Left ventricle myocardium inferior (tissue), 1 donor: ENCODE data around the gene LDLRAD4. TPM values are rescaled to one million over a fixed set of nuclear protein-coding genes. Genes with fewer than 3 reads are reported as not detected.

Source experiments
- DNase-seq: peaks from one replicate; pipeline ENCODE4 v3.0.0-alpha.2; 2020
- H3K27ac ChIP-seq: fragments of 200-600 bp; replicated peaks from 2 replicates; pipeline ENCODE4 v1.8.0; 2021
- H3K27me3 ChIP-seq: fragments of 200-600 bp; 2 replicates; pipeline ENCODE4 v1.8.0; 2021; ENCODE audit warnings: low read depth
- H3K36me3 ChIP-seq: fragments of 200-600 bp; 2 replicates; pipeline ENCODE4 v1.8.0; 2021
- H3K4me1 ChIP-seq: fragments of 200-600 bp; 2 replicates; pipeline ENCODE4 v1.8.0; 2021
- H3K4me3 ChIP-seq: fragments of 200-600 bp; 2 replicates; pipeline ENCODE4 v1.8.0; 2021; ENCODE audit warnings: mild to moderate bottlenecking, moderate library complexity
- H3K9me3 ChIP-seq: fragments of 200-600 bp; replicated peaks from 2 replicates; pipeline ENCODE4 v1.8.0; 2021
- intact Hi-C: fragments of 100-400 bp; cut with micrococcal nuclease; formaldehyde crosslinking; loops from one replicate; pipeline ENCODE4 v1.11.0; 2022
- total RNA-seq: library from RNA; stranded (reverse); fragmentation: NEBNext Ultra II Directional; extraction: Animal tissue kit (Norgen Biotek cat#: 25700); gene quantifications from one replicate; pipeline ENCODE4 v1.2.1, GENCODE V29; 2021
- TF ChIP-seq, protein P1 (sequence below): fragments of 200-600 bp; IDR thresholded peaks from 2 replicates; pipeline ENCODE4 v1.8.0; 2021; ENCODE audit warnings: antibody characterized with exemption, mild to moderate bottlenecking, borderline replicate concordance
- donor health status: DM: no; HTN: yes; CAD: no; lungs with severe emphysema.

LDLRAD4 gene
- total RNA-seq, 1 donor from 2014 or later: 43.3 TPM

DNA sequence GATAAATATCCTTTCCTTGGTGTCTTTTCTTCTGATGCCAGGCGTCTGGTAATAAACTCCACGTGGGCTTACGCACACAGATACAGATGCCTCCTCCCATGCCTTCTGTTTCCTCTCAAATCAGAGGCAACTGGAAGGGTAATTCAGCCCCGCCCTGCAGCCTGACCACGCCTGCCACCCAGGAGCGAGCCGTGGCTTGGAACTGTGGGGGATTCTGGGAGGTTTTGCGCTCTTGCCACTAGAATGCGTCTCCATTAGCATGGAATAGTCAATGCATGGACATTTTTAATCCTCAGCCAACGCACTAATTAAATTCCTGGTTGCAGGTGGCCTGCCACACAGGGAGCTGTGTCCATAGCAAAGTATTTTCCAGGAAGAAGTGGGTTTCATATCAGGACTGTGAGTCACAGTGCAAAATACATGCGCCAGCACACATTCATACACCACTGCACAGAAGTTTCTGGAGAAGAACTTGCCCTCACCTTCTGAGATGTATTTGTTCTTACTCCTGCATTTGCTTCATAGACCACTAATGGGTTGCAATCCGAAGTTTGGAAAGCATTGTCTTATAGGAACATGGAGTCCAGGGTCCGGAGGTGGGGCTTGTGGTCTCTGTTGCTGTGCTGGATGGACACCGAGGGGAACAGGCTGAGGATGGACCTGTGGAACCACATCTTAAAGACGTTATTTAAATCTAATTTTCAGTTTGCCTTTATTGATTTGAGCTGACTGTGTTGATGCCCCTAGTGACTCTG lies 151.4 kb downstream of the LDLRAD4 start:
- Histone ChIP-seq H3K27me3 (no peaks in the 10 kb centered on the region), H3K4me1 (peaks cover 13% of the 10 kb centered on the region), H3K36me3 (no peaks in the 10 kb centered on the region), H3K9me3 (no peaks in the 10 kb centered on the region), H3K4me3 (no peak overlapping the region), H3K27ac (no peak overlapping the region)
- TF ChIP-seq, protein P1, sequence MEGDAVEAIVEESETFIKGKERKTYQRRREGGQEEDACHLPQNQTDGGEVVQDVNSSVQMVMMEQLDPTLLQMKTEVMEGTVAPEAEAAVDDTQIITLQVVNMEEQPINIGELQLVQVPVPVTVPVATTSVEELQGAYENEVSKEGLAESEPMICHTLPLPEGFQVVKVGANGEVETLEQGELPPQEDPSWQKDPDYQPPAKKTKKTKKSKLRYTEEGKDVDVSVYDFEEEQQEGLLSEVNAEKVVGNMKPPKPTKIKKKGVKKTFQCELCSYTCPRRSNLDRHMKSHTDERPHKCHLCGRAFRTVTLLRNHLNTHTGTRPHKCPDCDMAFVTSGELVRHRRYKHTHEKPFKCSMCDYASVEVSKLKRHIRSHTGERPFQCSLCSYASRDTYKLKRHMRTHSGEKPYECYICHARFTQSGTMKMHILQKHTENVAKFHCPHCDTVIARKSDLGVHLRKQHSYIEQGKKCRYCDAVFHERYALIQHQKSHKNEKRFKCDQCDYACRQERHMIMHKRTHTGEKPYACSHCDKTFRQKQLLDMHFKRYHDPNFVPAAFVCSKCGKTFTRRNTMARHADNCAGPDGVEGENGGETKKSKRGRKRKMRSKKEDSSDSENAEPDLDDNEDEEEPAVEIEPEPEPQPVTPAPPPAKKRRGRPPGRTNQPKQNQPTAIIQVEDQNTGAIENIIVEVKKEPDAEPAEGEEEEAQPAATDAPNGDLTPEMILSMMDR: no peak
- intact Hi-C loops: no loop called here
- no peak for DNase-seq

DNA sequence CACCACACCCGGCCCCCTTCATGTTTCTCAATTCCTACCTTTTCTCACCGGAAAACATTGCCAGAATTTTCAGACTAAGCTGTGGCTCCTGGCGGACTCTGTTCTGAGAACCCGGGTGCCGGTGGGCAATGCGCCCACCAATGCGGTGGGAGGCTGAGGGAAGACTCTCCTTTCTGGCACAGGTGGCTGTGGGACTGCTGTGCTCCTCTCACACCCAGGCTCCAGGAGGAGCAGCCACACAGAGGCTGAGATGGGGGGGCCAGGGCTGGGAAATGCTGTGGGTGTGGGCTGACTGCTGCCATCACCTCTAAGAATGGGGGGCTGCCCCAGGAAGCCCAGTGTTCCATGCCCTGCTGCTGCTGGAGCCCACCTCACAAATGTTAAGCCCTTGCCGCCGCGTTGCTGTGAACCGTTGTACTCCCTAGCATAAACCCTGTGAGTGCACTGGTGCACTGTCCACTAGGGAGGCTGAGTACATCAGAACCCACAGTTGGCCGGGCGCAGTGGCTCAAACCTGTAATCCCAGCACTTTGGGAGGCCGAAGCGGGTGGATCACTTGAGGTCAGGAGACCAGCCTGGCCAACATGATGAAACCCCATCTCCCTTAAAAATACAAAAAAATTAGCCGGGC lies 152.6 kb downstream of the LDLRAD4 start:
- peaks cover 23% of the 10 kb centered on the region for H3K4me1 ChIP-seq

DNA sequence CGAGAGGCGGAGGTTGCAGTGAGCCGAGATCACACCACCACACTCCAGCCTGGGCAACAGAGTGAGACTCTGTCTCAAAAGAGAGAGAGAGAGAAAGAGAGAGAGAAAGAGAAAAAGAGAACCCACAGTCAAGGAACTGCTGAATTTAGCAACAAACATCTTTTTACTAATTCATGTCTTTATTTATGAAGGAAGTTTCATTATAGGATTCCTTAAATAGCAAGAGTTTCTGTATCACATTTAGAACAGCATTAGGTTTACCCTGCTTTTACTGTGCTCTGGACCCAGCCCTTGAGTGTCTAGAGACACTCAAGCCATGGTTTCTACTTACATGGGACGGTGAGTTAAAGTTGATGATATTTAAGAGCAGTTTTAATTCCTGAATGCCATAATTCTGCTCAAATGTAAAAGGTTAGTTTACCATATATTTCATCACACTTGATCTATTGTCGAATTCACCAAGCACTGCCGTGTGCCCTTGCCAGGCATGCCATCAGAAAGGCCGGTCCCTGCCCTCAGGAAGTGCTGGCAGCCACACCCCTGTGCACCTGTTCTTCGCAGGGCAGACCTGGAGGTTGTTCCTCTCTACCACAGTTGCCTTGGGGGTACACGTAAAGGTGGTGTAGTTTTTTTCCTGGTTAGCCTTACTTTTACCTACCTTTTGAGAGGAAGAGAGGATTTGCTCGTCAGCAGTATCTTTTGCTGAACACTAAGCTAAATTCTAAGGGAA lies 153.3 kb downstream of the LDLRAD4 start:
- H3K9me3 ChIP-seq: no peaks in the 10 kb centered on the region
- no peak for DNase-seq
- H3K27ac ChIP-seq: no peak overlapping the region
- H3K36me3 ChIP-seq: no peaks in the 10 kb centered on the region
- TF ChIP-seq, protein P1: no peak
- H3K27me3 ChIP-seq: no peaks in the 10 kb centered on the region
- H3K4me3 ChIP-seq: no peak overlapping the region
- H3K4me1 ChIP-seq: peaks cover 28% of the 10 kb centered on the region
- intact Hi-C loops: no loop called here

More for the DNA sequence above, 152.6 kb downstream of the LDLRAD4 start:
- TF ChIP-seq, protein P1: no peak
- H3K27me3 ChIP-seq: no peaks in the 10 kb centered on the region
- no peak for DNase-seq
- no peaks in the 10 kb centered on the region for H3K36me3 ChIP-seq
- intact Hi-C loops: no loop called here
- H3K9me3 ChIP-seq: no peaks in the 10 kb centered on the region
- no peak overlapping the region for H3K4me3 ChIP-seq
- no peak overlapping the region for H3K27ac ChIP-seq

DNA sequence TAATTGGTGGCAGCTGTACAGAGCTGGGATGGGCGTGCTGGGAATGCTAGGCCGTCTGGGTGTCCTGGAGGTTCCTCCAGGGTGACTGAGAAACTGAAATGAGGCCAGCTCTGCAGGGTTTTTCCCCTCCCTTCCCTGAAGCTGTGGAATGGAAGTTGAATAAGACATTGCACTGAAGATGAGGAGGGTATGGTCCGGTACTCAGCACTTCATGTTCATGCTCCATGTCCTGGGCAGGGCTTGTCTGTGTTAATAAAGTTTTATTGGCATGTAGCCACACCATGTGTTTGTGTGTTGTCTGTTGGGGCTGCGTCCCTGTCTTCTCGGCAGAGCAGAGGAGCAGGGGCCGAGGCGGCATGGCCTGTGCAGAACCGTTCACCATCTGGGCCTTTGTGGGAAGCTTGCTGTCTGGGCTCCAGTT lies 154.0 kb downstream of the LDLRAD4 start:
- H3K4me1 ChIP-seq: peaks cover 34% of the 10 kb centered on the region
- H3K4me3 ChIP-seq: no peak overlapping the region
- H3K27ac ChIP-seq: no peak overlapping the region
- no peaks in the 10 kb centered on the region for H3K27me3 ChIP-seq
- intact Hi-C loops: no loop called here
- no peak for DNase-seq
- H3K36me3 ChIP-seq: no peaks in the 10 kb centered on the region
- TF ChIP-seq, protein P1: no peak
- H3K9me3 ChIP-seq: no peaks in the 10 kb centered on the region

DNA sequence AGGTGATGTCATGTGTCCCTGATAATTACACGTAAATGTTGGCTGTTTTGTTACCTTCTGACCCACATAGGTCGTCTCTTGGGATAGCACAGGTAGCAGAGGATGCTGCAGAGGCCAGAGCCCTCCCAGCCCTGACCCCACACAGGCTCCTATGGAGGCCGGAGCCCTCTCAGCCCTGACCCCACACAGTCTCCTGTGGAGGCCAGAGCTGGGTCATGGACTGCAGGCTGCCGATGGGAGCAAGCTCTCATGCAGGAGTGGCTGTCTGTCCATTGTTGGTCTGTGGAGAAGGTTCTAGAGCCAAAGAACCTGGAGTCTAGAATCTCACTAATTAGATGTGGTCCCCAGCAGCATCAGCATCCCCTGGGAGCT lies 155.5 kb downstream of the LDLRAD4 start:
- no peak for DNase-seq
- TF ChIP-seq, protein P1: no peak
- Histone ChIP-seq H3K27ac (no peak overlapping the region), H3K4me1 (peaks cover 50% of the 10 kb centered on the region), H3K36me3 (no peaks in the 10 kb centered on the region), H3K4me3 (no peak overlapping the region), H3K9me3 (no peaks in the 10 kb centered on the region), H3K27me3 (no peaks in the 10 kb centered on the region)
- intact Hi-C loops: no loop called here
